ENCODE results near the gene TM2D3.

GRCh38 chr15:101698314-101698713 lies 46.1 kb upstream of the TM2D3 start:
- no peak for TF ChIP-seq POLR2A (IDR thresholded peaks at IDR 0.05)
- no peak for TF ChIP-seq CTCF (IDR thresholded peaks at IDR 0.05)
